Measurements from ENCODE around the gene WNT7B.

DNA sequence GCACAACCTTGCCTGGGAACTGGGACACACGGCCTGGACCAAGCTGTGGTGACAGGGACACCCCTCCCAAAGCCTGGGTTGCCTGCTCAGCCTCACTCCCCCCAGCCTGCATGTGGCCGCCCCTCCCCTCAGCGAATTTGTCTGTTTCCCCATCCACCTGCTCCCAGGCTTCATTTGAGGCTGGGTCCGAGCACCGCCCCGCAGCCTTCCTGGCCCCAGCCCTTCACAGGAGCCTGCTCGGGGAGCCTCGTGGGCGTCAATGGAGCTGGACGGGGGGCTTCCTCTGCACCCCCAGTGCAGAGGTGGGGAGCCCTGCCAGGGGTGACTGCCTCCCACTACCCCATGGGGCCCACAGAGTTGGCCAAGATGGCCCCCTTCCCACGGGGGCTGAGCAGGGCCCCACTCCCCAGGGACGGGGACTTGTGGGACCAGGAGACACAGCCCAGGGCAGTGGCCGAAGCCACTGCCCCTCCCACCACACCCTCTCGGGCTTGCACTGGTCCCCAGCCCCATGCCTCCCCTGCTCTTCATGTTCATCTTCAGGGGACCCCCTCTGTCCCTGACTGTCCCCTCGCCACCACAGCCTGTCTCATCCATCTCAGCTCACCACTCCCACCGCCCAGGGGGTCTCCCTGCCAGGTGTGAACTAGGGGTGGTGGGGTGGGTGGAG lies 91.7 kb downstream of the WNT7B start:
- TF ChIP-seq SP1 (IDR thresholded peaks at IDR 0.05) (no peak), CTBP1 (IDR thresholded peaks at IDR 0.05; ENCODE audit: borderline replicate concordance) (no peak), TARDBP (IDR thresholded peaks at IDR 0.05) (no peak), HDGF (IDR thresholded peaks at IDR 0.05; ENCODE audit: borderline replicate concordance) (no peak), FOXM1 (IDR thresholded peaks at IDR 0.05; ENCODE audit: borderline replicate concordance) (no peak), FOXK2 (IDR thresholded peaks at IDR 0.05) (no peak), ARNT (IDR thresholded peaks at IDR 0.05) (no peak), FOXA1 (IDR thresholded peaks at IDR 0.05) (no peak)

All from HEK293T (cell line).